Measurements from ENCODE around the gene EPB42. TPM values are rescaled to one million over a fixed set of nuclear protein-coding genes. Genes with fewer than 3 reads are reported as not detected.

The EPB42 gene
- total RNA-seq (10 to 100 TPM in 1 of 2 donors, under 1 TPM in 1; 0.18 to 11.1 TPM), polyA plus RNA-seq (under 1 TPM in 1 of 2 donors, not detected in 1; 0.03 TPM)
- long read RNA-seq, donor 1: 0 reads
- long read RNA-seq, donor 2: 0 reads
- long read RNA-seq, donor 3, partial matches to known transcripts: 0 of 1 reads
- long read RNA-seq, donor 3, other reads (novel, unspliced or antisense): 0 of 1 reads
- long read RNA-seq, donor 4: 0 reads
- long read RNA-seq, donor 5: 0 reads

- Histone ChIP-seq H3K27me3 (ENCODE audit: control insufficient read depth in 3 of 3, insufficient read depth in 3 of 3, low read length in 2 of 3) (no peaks in the 10 kb centered on the region), H3K36me3 (ENCODE audit: control insufficient read depth in 4 of 4, insufficient read depth in 4 of 4, low read length in 4 of 4) (no peaks in the 10 kb centered on the region), H3K27ac (ENCODE audit: low read depth in 1 of 2, low read length in 1 of 2) (no peak within 1 kb of the TSS), H3K9me3 (ENCODE audit: control insufficient read depth in 4 of 4, insufficient read depth in 3 of 4, low read length in 3 of 4) (no peaks in the 10 kb centered on the region), H3K4me3 (no peak within 1 kb of the TSS), H3K4me1 (ENCODE audit: control insufficient read depth in 5 of 5, insufficient read depth in 5 of 5, low read length in 5 of 5) (no peaks in the 10 kb centered on the region), H3K9ac (ENCODE audit: insufficient read depth in 1 of 2, low read length in 2 of 2) (no peak within 1 kb of the TSS)
- DNase-seq (no peak), ATAC-seq (ENCODE audit: insufficient read depth, low FRiP score) (no peak)
- TF ChIP-seq CTCF (IDR thresholded peaks at IDR 0.05; ENCODE audit: control extremely low read depth, extremely low read depth): no peak
- 65 to 70% methylated on average over 3 of the region's 3 CpGs for WGBS, 2 donors
Measured at GRCh38 chr15:43220991-43221403, at the start of gene EPB42. TSS of gene EPB42 (minus strand) at chr15:43221018. CDS start at chr15:43220825, 193 bp downstream.

GRCh38 chr15:43270113-43270665 is 49.4 kb upstream of the EPB42 start:
- H3K27me3 ChIP-seq (ENCODE audit: control insufficient read depth in 3 of 3, insufficient read depth in 3 of 3, low read length in 2 of 3): no peaks in the 10 kb centered on the region
- TF ChIP-seq CTCF (IDR thresholded peaks at IDR 0.05; ENCODE audit: control extremely low read depth, extremely low read depth): no peak
- peaks cover 0 to 5% (median 1%) of the 10 kb centered on the region in 4 donors for H3K9me3 ChIP-seq (ENCODE audit: control insufficient read depth in 4 of 4, insufficient read depth in 3 of 4, low read length in 3 of 4)
- 74 to 81% methylated on average over 5 of the region's 5 CpGs for WGBS, 2 donors
- no peak overlapping the region for H3K9ac ChIP-seq (ENCODE audit: insufficient read depth in 1 of 2, low read length in 2 of 2)
- DNase-seq (no peak), ATAC-seq (ENCODE audit: insufficient read depth, low FRiP score) (no peak)
- no peaks in the 10 kb centered on the region for H3K4me1 ChIP-seq (ENCODE audit: control insufficient read depth in 5 of 5, insufficient read depth in 5 of 5, low read length in 5 of 5)
- H3K27ac ChIP-seq (ENCODE audit: low read depth in 1 of 2, low read length in 1 of 2): no peak overlapping the region
- no peaks in the 10 kb centered on the region for H3K36me3 ChIP-seq (ENCODE audit: control insufficient read depth in 4 of 4, insufficient read depth in 4 of 4, low read length in 4 of 4)
- H3K4me3 ChIP-seq: no peak overlapping the region

- no peak for TF ChIP-seq CTCF (IDR thresholded peaks at IDR 0.05; ENCODE audit: control extremely low read depth, extremely low read depth)
- Histone ChIP-seq H3K9me3 (ENCODE audit: control insufficient read depth in 4 of 4, insufficient read depth in 3 of 4, low read length in 3 of 4) (peaks cover 0 to 5% (median 0%) of the 10 kb centered on the region in 4 donors), H3K4me3 (no peak overlapping the region), H3K27me3 (ENCODE audit: control insufficient read depth in 3 of 3, insufficient read depth in 3 of 3, low read length in 2 of 3) (peaks cover 0 to 3% (median 0%) of the 10 kb centered on the region in 3 donors), H3K36me3 (ENCODE audit: control insufficient read depth in 4 of 4, insufficient read depth in 4 of 4, low read length in 4 of 4) (no peaks in the 10 kb centered on the region), H3K27ac (ENCODE audit: low read depth in 1 of 2, low read length in 1 of 2) (no peak overlapping the region), H3K9ac (ENCODE audit: insufficient read depth in 1 of 2, low read length in 2 of 2) (no peak overlapping the region), H3K4me1 (ENCODE audit: control insufficient read depth in 5 of 5, insufficient read depth in 5 of 5, low read length in 5 of 5) (no peaks in the 10 kb centered on the region)
- DNase-seq: no peak
- WGBS, 2 donors: 55 to 59% methylated on average over 11 of the region's 11 CpGs
- no peak for ATAC-seq (ENCODE audit: insufficient read depth, low FRiP score)
Measured at GRCh38 chr15:43268111-43269105, 47.6 kb upstream of the EPB42 start.
